Liver (tissue), 9 donors: ENCODE data around the gene DCAF15. TPM values are rescaled to one million over a fixed set of nuclear protein-coding genes. Genes with fewer than 3 reads are reported as not detected.

Experiments used
- DNase-seq: peaks from one replicate; pipeline ENCODE4 v3.0.0-alpha.2; 2017; ENCODE audit warnings: low spot score
- H3K27ac ChIP-seq, 2 donors: one replicate each; pipeline ENCODE4 v1.7.0; 2013; ENCODE audit warnings: inconsistent platforms in 2 of 2, low read length in 2 of 2, control low read depth in 1 of 2, low read depth in 1 of 2, mild to moderate bottlenecking in 1 of 2
- H3K27me3 ChIP-seq, 4 donors: one replicate each; pipeline versions ENCODE4 v1.6.1 to v1.7.0; 2013; ENCODE audit warnings: low read length in 3 of 4, inconsistent platforms in 1 of 4, mild to moderate bottlenecking in 1 of 4, moderate library complexity in 1 of 4; ENCODE audit not compliant: control insufficient read depth in 4 of 4, insufficient read depth in 4 of 4
- H3K36me3 ChIP-seq, 4 donors: one replicate each; pipeline versions ENCODE4 v1.6.1 to v1.7.0; 2013; ENCODE audit warnings: low read length in 3 of 4, mild to moderate bottlenecking in 3 of 4, low read depth in 1 of 4, moderate library complexity in 1 of 4; ENCODE audit not compliant: control insufficient read depth in 4 of 4, insufficient read depth in 3 of 4
- H3K4me1 ChIP-seq, 4 donors: one replicate each; pipeline versions ENCODE4 v1.6.1 to v1.7.0; 2013; ENCODE audit warnings: low read length in 3 of 4, mild to moderate bottlenecking in 3 of 4, moderate library complexity in 1 of 4; ENCODE audit not compliant: control insufficient read depth in 4 of 4, insufficient read depth in 4 of 4
- H3K4me3 ChIP-seq, 3 donors: one replicate each; pipeline versions ENCODE4 v1.6.1 to v1.7.0; 2013; ENCODE audit warnings: low read length in 3 of 3, control low read depth in 1 of 3, low read depth in 1 of 3, mild to moderate bottlenecking in 1 of 3
- H3K9ac ChIP-seq, 2 donors: one replicate each; pipeline ENCODE4 v1.7.0; 2013; ENCODE audit warnings: low read length in 2 of 2, mild to moderate bottlenecking in 2 of 2, moderate library complexity in 2 of 2, control low read depth in 1 of 2, low read depth in 1 of 2
- H3K9me3 ChIP-seq, 4 donors: one replicate each; pipeline versions ENCODE4 v1.6.1 to v1.7.0; 2013; ENCODE audit warnings: low read length in 3 of 4; ENCODE audit not compliant: control insufficient read depth in 4 of 4
- ATF3 ChIP-seq: IDR thresholded peaks from 2 replicates; pipeline ENCODE4 v1.6.1; 2016; ENCODE audit warnings: antibody characterized with exemption
- CTCF ChIP-seq: fragments of 150-350 bp; IDR thresholded peaks from 2 replicates; pipeline ENCODE4 v1.5.1; 2017; ENCODE audit warnings: improper control_type of control experiment, low read depth, low read length; ENCODE audit not compliant: missing input control
- EGR1 ChIP-seq, 2 donors: IDR thresholded peaks; 2 replicates each; pipeline ENCODE4 v1.6.1; 2016 to 2018; ENCODE audit warnings: antibody characterized with exemption in 2 of 2, low read depth in 2 of 2
- FOXA1 ChIP-seq: IDR thresholded peaks from 2 replicates; pipeline ENCODE4 v1.6.1; 2016; ENCODE audit warnings: antibody characterized with exemption
- FOXA2 ChIP-seq: IDR thresholded peaks from 2 replicates; pipeline ENCODE4 v1.6.1; 2016; ENCODE audit warnings: antibody characterized with exemption
- GABPA ChIP-seq, 2 donors: IDR thresholded peaks in 1 of 2; conservative IDR thresholded peaks in 1 of 2; 2 replicates each; pipeline ENCODE4 v1.6.1; 2016; ENCODE audit warnings: antibody characterized with exemption in 2 of 2, mild to moderate bottlenecking in 1 of 2, moderate library complexity in 1 of 2
- HNF4A ChIP-seq, 2 donors: conservative IDR thresholded peaks; 2 replicates each; pipeline ENCODE4 v1.6.1; 2016; ENCODE audit warnings: antibody characterized with exemption in 2 of 2, mild to moderate bottlenecking in 2 of 2
- HNF4G ChIP-seq: IDR thresholded peaks from 2 replicates; pipeline ENCODE4 v1.6.1; 2016; ENCODE audit warnings: antibody characterized with exemption
- JUND ChIP-seq, 2 donors: IDR thresholded peaks; 2 replicates each; pipeline ENCODE4 v1.6.1; 2016; ENCODE audit warnings: antibody characterized with exemption in 2 of 2
- MAX ChIP-seq: IDR thresholded peaks from 2 replicates; pipeline ENCODE4 v1.6.1; 2016; ENCODE audit warnings: antibody characterized with exemption
- NR2F2 ChIP-seq: IDR thresholded peaks from 2 replicates; pipeline ENCODE4 v1.6.1; 2016; ENCODE audit warnings: antibody characterized with exemption
- RAD21 ChIP-seq, 2 donors: IDR thresholded peaks; 2 replicates each; pipeline ENCODE4 v1.6.1; 2016; ENCODE audit warnings: antibody characterized with exemption in 2 of 2, mild to moderate bottlenecking in 2 of 2
- REST ChIP-seq: IDR thresholded peaks from 2 replicates; pipeline ENCODE4 v1.6.1; 2016; ENCODE audit warnings: antibody characterized with exemption, mild to moderate bottlenecking
- RXRA ChIP-seq, 2 donors: IDR thresholded peaks; 2 replicates each; pipeline ENCODE4 v1.6.1; 2017 to 2018; ENCODE audit warnings: antibody characterized with exemption in 2 of 2, mild to moderate bottlenecking in 1 of 2
- SP1 ChIP-seq: IDR thresholded peaks from 2 replicates; pipeline ENCODE4 v1.6.1; 2018; ENCODE audit warnings: antibody characterized with exemption, mild to moderate bottlenecking
- YY1 ChIP-seq: IDR thresholded peaks from 2 replicates; pipeline ENCODE4 v1.6.1; 2016; ENCODE audit warnings: antibody characterized with exemption, mild to moderate bottlenecking
- ZBTB33 ChIP-seq: IDR thresholded peaks from 2 replicates; pipeline ENCODE4 v1.6.1; 2016; ENCODE audit warnings: antibody characterized with exemption
- WGBS: extraction: QIAGEN DNeasy Blood & Tissue Kit; methylation state at CpG from one replicate; pipeline ENCODE4 v1.1.7; 2013; 5-methylcytosine and 5-hydroxymethylcytosine counted together
- polyA plus RNA-seq, 2 donors: library from polyadenylated mRNA; stranded (reverse) in 1 of 2; unstranded in 1 of 2; fragments of 200-250 nt in 1 of 2; fragments of >200 nt in 1 of 2; fragmentation: Nextera tagmentation in 1 of 2; extraction: Ambion mirVana in 1 of 2; gene quantifications; one replicate each; pipeline versions ENCODE4 v1.2.1 to v1.2.3, GENCODE V29; 2013 to 2015
- total RNA-seq, 2 donors: library from RNA; depleted of rRNA; stranded (reverse); fragments of >200 nt; gene quantifications; one replicate each; pipeline ENCODE4 v1.2.3, GENCODE V29; 2014
- donor health status: healthy.
- donor health status: healthy.
- donor health status: healthy.
- donor health status: healthy.
- donor health status: healthy.

Gene DCAF15
- total and polyA plus RNA-seq, 4 donors: 2.6 to 10.4 (median 5.5) TPM

- WGBS: 95% methylated on average over 48 of the region's 48 CpGs
- no peaks in the 10 kb centered on the region for H3K27me3 ChIP-seq
- DNase-seq: no peak
- no peak overlapping the region for H3K4me3 ChIP-seq
- H3K36me3 ChIP-seq: peaks cover 20 to 67% (median 32%) of the 10 kb centered on the region in 4 donors
- no peak overlapping the region for H3K27ac ChIP-seq
- H3K4me1 ChIP-seq: no peaks in the 10 kb centered on the region
- H3K9ac ChIP-seq: no peak overlapping the region
- no peaks in the 10 kb centered on the region for H3K9me3 ChIP-seq
- no peak for TF ChIP-seq ATF3
- TF ChIP-seq JUND (IDR thresholded peaks at IDR 0.05): no peak
- TF ChIP-seq ZBTB33: no peak
- no peak for TF ChIP-seq GABPA (IDR thresholded peaks at IDR 0.05 in 1 of 2, conservative IDR thresholded peaks at IDR 0.05 in 1 of 2)
- no peak for TF ChIP-seq REST
- TF ChIP-seq RXRA (IDR thresholded peaks at IDR 0.05): no peak
- TF ChIP-seq FOXA1: no peak
- no peak for TF ChIP-seq MAX
- no peak for TF ChIP-seq FOXA2
- TF ChIP-seq HNF4A (conservative IDR thresholded peaks at IDR 0.05): no peak
- no peak for TF ChIP-seq RAD21 (IDR thresholded peaks at IDR 0.05)
- TF ChIP-seq YY1: no peak
- no peak for TF ChIP-seq NR2F2
- no peak for TF ChIP-seq EGR1 (IDR thresholded peaks at IDR 0.05; ENCODE audit: low read depth in 2 of 2)
- TF ChIP-seq HNF4G: no peak
- TF ChIP-seq SP1: no peak
These were observed 11.3 kb downstream of the DCAF15 start for GRCh38 chr19:13963603-13964105.

GRCh38 chr19:13964776-13965175 is 12.5 kb downstream of the DCAF15 start:
- no peaks in the 10 kb centered on the region for H3K4me1 ChIP-seq
- H3K27me3 ChIP-seq: no peaks in the 10 kb centered on the region
- H3K27ac ChIP-seq: no peak overlapping the region
- no peak for DNase-seq
- WGBS: 93% methylated on average over 5 of the region's 5 CpGs
- TF ChIP-seq RXRA (IDR thresholded peaks at IDR 0.05): no peak
- TF ChIP-seq CTCF: no peak
- no peak for TF ChIP-seq RAD21 (IDR thresholded peaks at IDR 0.05)
- peaks cover 26 to 76% (median 33%) of the 10 kb centered on the region in 4 donors for H3K36me3 ChIP-seq
- H3K9me3 ChIP-seq: no peaks in the 10 kb centered on the region
- no peak overlapping the region for H3K9ac ChIP-seq
- H3K4me3 ChIP-seq: no peak overlapping the region
